IMR-90 (cell line): ENCODE data around the gene GCN1. TPM values are rescaled to one million over a fixed set of nuclear protein-coding genes. Genes with fewer than 3 reads are reported as not detected.

Source experiments
- ATAC-seq: fragments of 200-7000 bp; cut with Tn5 transposase; 2 replicates; pipeline ENCODE4 v1.9.1; 2020; ENCODE audit warnings: low read depth, mild to moderate bottlenecking, moderate library complexity
- BruUV-seq: library from RNA; stranded (reverse); fragments of 400-500 nt; replicated peaks from 2 replicates; lab custom pipeline; 2021; lab: Mats Ljungman, UMichigan
- CTCF ChIA-PET: fragments of 300-600 bp; formaldehyde crosslinking; extraction: SDS; loops from one replicate; lab custom pipeline; 2021; ENCODE audit warnings: antibody characterized with exemption; lab: Yijun Ruan, JAX
- POLR2A ChIA-PET: fragments of 300-600 bp; sonication (Branson Sonifier 250); formaldehyde crosslinking; loops from one replicate; lab custom pipeline; 2022; ENCODE audit warnings: antibody characterized with exemption; ENCODE audit not compliant: unreplicated experiment; lab: Charles Lee
- DNase-seq: peaks from one replicate; pipeline ENCODE4 v3.0.0; 2013
- H2AFZ ChIP-seq: replicated peaks from 2 replicates; pipeline ENCODE3; 2013; ENCODE audit warnings: low read length, mild to moderate bottlenecking; ENCODE audit not compliant: poor library complexity
- H2AK5ac ChIP-seq: 2 replicates; pipeline ENCODE4 v1.6.1; 2013; ENCODE audit warnings: low read depth, low read length, inconsistent platforms
- H2AK9ac ChIP-seq: replicated peaks from 2 replicates; pipeline ENCODE3; 2013; ENCODE audit warnings: mild to moderate bottlenecking, low read depth, low read length, moderate library complexity; ENCODE audit not compliant: poor library complexity
- H2BK120ac ChIP-seq: 2 replicates; pipeline ENCODE4 v1.6.1; 2013; ENCODE audit warnings: low read depth, low read length, inconsistent platforms
- H2BK15ac ChIP-seq: 3 replicates; pipeline ENCODE4 v1.6.1; 2013; ENCODE audit warnings: low read depth, low read length, inconsistent platforms
- H2BK20ac ChIP-seq: 2 replicates; pipeline ENCODE4 v1.6.1; 2013; ENCODE audit warnings: low read depth, mild to moderate bottlenecking, inconsistent platforms, low read length, moderate library complexity
- H2BK5ac ChIP-seq: 2 replicates; pipeline ENCODE4 v1.6.1; 2013; ENCODE audit warnings: mild to moderate bottlenecking, low read depth, low read length, inconsistent platforms; ENCODE audit not compliant: poor library complexity, severe bottlenecking
- H3K14ac ChIP-seq: replicated peaks from 2 replicates; pipeline ENCODE4 v1.6.1; 2013; ENCODE audit warnings: low read depth, low read length, inconsistent platforms
- H3K18ac ChIP-seq: 2 replicates; pipeline ENCODE4 v1.6.1; 2013; ENCODE audit warnings: low read depth, low read length, control low read depth
- H3K23ac ChIP-seq: 2 replicates; pipeline ENCODE4 v1.6.1; 2013; ENCODE audit warnings: low read depth, low read length, inconsistent platforms
- H3K27ac ChIP-seq: 2 replicates; pipeline ENCODE4 v1.5.1; 2013; ENCODE audit warnings: mild to moderate bottlenecking, control low read depth, low read length; ENCODE audit not compliant: insufficient read depth
- H3K27me3 ChIP-seq: 2 replicates; pipeline ENCODE4 v1.6.1; 2013; ENCODE audit warnings: low read length; ENCODE audit not compliant: control insufficient read depth, insufficient read depth
- H3K36me3 ChIP-seq: 2 replicates; pipeline ENCODE4 v1.6.1; 2013; ENCODE audit warnings: low read length, mixed read lengths; ENCODE audit not compliant: control insufficient read depth, insufficient read depth
- H3K4ac ChIP-seq: 2 replicates; pipeline ENCODE4 v1.6.1; 2013; ENCODE audit warnings: low read depth, low read length, inconsistent platforms
- H3K4me1 ChIP-seq: 2 replicates; pipeline ENCODE4 v1.6.1; 2013; ENCODE audit warnings: low read length, mixed read lengths; ENCODE audit not compliant: control insufficient read depth, insufficient read depth
- H3K4me2 ChIP-seq: 2 replicates; pipeline ENCODE4 v1.6.1; 2013; ENCODE audit warnings: low read depth, mild to moderate bottlenecking, control low read depth, low read length, moderate library complexity
- H3K4me3 ChIP-seq: 2 replicates; pipeline ENCODE4 v1.5.1; 2013; ENCODE audit warnings: low read depth, mild to moderate bottlenecking, control low read depth, low read length, moderate library complexity; ENCODE audit not compliant: insufficient read depth
- H3K56ac ChIP-seq: 2 replicates; pipeline ENCODE4 v1.6.1; 2013; ENCODE audit warnings: low read length, inconsistent platforms; ENCODE audit not compliant: insufficient read depth; ENCODE audit errors: extremely low read depth
- H3K79me1 ChIP-seq, 2 experiments: 2 replicates each; pipeline ENCODE4 v1.6.1; 2013; ENCODE audit warnings: low read length in 2 of 2, inconsistent platforms in 1 of 2, low read depth in 1 of 2
- H3K9ac ChIP-seq: 2 replicates; pipeline ENCODE4 v1.6.1; 2013; ENCODE audit warnings: low read depth, low read length, control low read depth
- H3K9me1 ChIP-seq: 2 replicates; pipeline ENCODE4 v1.6.1; 2013; ENCODE audit warnings: low read length, inconsistent platforms; ENCODE audit not compliant: insufficient read depth
- H3K9me3 ChIP-seq: 2 replicates; pipeline ENCODE4 v1.6.1; 2013; ENCODE audit warnings: low read length; ENCODE audit not compliant: control insufficient read depth, insufficient read depth
- H4K20me1 ChIP-seq: 2 replicates; pipeline ENCODE4 v1.6.1; 2013; ENCODE audit warnings: low read length, inconsistent platforms; ENCODE audit not compliant: insufficient read depth
- H4K5ac ChIP-seq: 2 replicates; pipeline ENCODE4 v1.6.1; 2013; ENCODE audit warnings: mild to moderate bottlenecking, low read depth, low read length, control low read depth
- H4K8ac ChIP-seq, 2 experiments: 2 replicates each; pipeline ENCODE4 v1.6.1; 2013; ENCODE audit warnings: low read depth in 2 of 2, low read length in 2 of 2, control low read depth in 1 of 2, inconsistent platforms in 1 of 2
- H4K91ac ChIP-seq: 2 replicates; pipeline ENCODE4 v1.6.1; 2013; ENCODE audit warnings: low read depth, low read length, inconsistent platforms; ENCODE audit not compliant: insufficient read depth
- BHLHE40 ChIP-seq: fragments of 150-350 bp; IDR thresholded peaks from 2 replicates; pipeline ENCODE4 v1.6.1; 2016; ENCODE audit warnings: mild to moderate bottlenecking, low read depth, low read length
- MXI1 ChIP-seq: IDR thresholded peaks from 2 replicates; pipeline ENCODE4 v1.6.1; 2012; ENCODE audit warnings: low read depth, mild to moderate bottlenecking, low read length, moderate library complexity, borderline replicate concordance
- RCOR1 ChIP-seq: IDR thresholded peaks from 2 replicates; pipeline ENCODE4 v1.6.1; 2012; ENCODE audit warnings: mild to moderate bottlenecking, low read length, improper control_type of control experiment; ENCODE audit not compliant: insufficient replicate concordance
- RFX5 ChIP-seq: IDR thresholded peaks from 2 replicates; pipeline ENCODE4 v1.8.0; 2012; ENCODE audit warnings: low read depth, mild to moderate bottlenecking, low read length, moderate library complexity
- WGBS, 2 experiments: methylation state at CpG; one replicate each; pipeline versions ENCODE4 v1.1.5 to v1.1.7; 2013; ENCODE audit warnings: missing lambda C conversion rate in 2 of 2; ENCODE audit not compliant: insufficient read length in 1 of 2; ENCODE audit errors: extremely low coverage in 2 of 2; 5-methylcytosine and 5-hydroxymethylcytosine counted together
- dilution Hi-C: fragments of 300-500 bp; cut with HindIII; formaldehyde crosslinking; loops from one replicate; pipeline ENCODE4 v1.14.3; 2018; ENCODE audit warnings: low sequenced_read_pairs; ENCODE audit not compliant: unreplicated experiment
- in situ Hi-C: fragments of 300-500 bp; cut with MboI; formaldehyde crosslinking; loops from 3 replicates; pipeline ENCODE4 v1.14.3; 2019; ENCODE audit warnings: low sequenced_read_pairs, inconsistent platforms, mixed read lengths
- intact Hi-C: fragments of 100-400 bp; cut with micrococcal nuclease; formaldehyde crosslinking; loops from 2 replicates; pipeline ENCODE4 v1.10.0; 2022
- polyA plus RNA-seq, 3 experiments: library from polyadenylated mRNA; depleted of rRNA; stranded (reverse); fragments of >200 nt; gene quantifications; 2 replicates each; pipeline ENCODE4 v1.2.3, GENCODE V29; 2012; ENCODE audit warnings: low replicate concordance in 1 of 3
- total RNA-seq: library from RNA; depleted of rRNA; stranded (reverse); fragments of >200 nt; gene quantifications from 2 replicates; pipeline ENCODE4 v1.2.3, GENCODE V29; 2012
- TF ChIP-seq, protein P1 (sequence below): fragments of 150-350 bp; IDR thresholded peaks from 2 replicates; pipeline ENCODE4 v1.6.1; 2017; ENCODE audit warnings: mild to moderate bottlenecking, antibody characterized with exemption, low read length, low read depth

GCN1 gene
- total and polyA plus RNA-seq, 2 of the 4 experiments (the other 2 are of a cell fraction): 57.8 to 77.6 TPM

DNA sequence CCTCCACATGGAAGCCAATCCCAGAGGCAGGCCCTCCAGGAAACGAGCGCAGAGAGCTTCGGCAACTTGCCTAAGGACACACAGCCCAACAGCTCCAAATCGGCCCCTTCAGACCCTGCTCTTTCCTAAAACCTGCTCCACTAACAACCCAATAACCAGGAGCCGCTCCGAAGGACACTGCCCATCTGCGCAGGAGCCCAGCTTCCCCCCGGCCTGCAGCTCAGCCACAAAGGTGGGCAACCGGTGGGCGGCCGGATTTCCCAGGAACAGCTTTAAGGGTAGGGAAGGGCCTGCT is 91.5 kb downstream of the GCN1 start:
- H3K9me1 ChIP-seq: peaks cover 18% of the 10 kb centered on the region
- no peak overlapping the region for H3K27ac ChIP-seq
- H3K14ac ChIP-seq: no peak overlapping the region
- H4K91ac ChIP-seq: no peak overlapping the region
- no peak overlapping the region for H3K4ac ChIP-seq
- CTCF ChIA-PET: no interaction called here
- no peak overlapping the region for H3K4me2 ChIP-seq
- TF ChIP-seq MXI1: no peak
- no peak for TF ChIP-seq RFX5
- TF ChIP-seq RCOR1: no peak
- TF ChIP-seq, protein P1, sequence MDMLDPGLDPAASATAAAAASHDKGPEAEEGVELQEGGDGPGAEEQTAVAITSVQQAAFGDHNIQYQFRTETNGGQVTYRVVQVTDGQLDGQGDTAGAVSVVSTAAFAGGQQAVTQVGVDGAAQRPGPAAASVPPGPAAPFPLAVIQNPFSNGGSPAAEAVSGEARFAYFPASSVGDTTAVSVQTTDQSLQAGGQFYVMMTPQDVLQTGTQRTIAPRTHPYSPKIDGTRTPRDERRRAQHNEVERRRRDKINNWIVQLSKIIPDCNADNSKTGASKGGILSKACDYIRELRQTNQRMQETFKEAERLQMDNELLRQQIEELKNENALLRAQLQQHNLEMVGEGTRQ: no peak
- no peak for TF ChIP-seq BHLHE40
- H2AK5ac ChIP-seq: no peak overlapping the region
- H2BK20ac ChIP-seq: no peak overlapping the region
- peaks cover 20 to 87% of the 10 kb centered on the region in 2 experiments for H3K79me1 ChIP-seq
- no peak overlapping the region for H2BK5ac ChIP-seq
- H3K4me1 ChIP-seq: peaks cover 7% of the 10 kb centered on the region; the same call in 1 of the 2 replicates
- no TSS peak for BruUV-seq
- intact Hi-C loops: no loop called here
- no peak overlapping the region for H3K23ac ChIP-seq
- no peak overlapping the region for H3K56ac ChIP-seq
- H3K18ac ChIP-seq: no peak overlapping the region
- no peaks in the 10 kb centered on the region for H3K9me3 ChIP-seq
- no peak overlapping the region for H3K9ac ChIP-seq
- no peak overlapping the region for H4K5ac ChIP-seq
- ATAC-seq (no peak), DNase-seq (no peak)
- no peak overlapping the region for H2AK9ac ChIP-seq
- dilution Hi-C loops: no loop called here
- H4K20me1 ChIP-seq: peaks cover 81% of the 10 kb centered on the region
- H3K4me3 ChIP-seq: no peak overlapping the region
- 93% methylated on average over 3 of the region's 11 CpGs; no CpG with 5 or more reads in 1 of the 2 experiments for WGBS, 2 experiments
- H2AFZ ChIP-seq: no peak overlapping the region
- peaks cover 55% of the 10 kb centered on the region for H3K36me3 ChIP-seq
- H2BK15ac ChIP-seq: no peak overlapping the region
- no peaks in the 10 kb centered on the region for H3K27me3 ChIP-seq
- POLR2A ChIA-PET: no interaction called here
- no peak overlapping the region for H4K8ac ChIP-seq
- in situ Hi-C loops: loop anchor here (25.0 kb wide), 1 partner anchor 1741 kb away; the partner anchor contains the start of gene TAOK3
- no peak overlapping the region for H2BK120ac ChIP-seq
